Lung (tissue), 12 donors: ENCODE data around the gene CD58. TPM values are rescaled to one million over a fixed set of nuclear protein-coding genes. Genes with fewer than 3 reads are reported as not detected.
A peak's percentile ranks its signal among the peaks of the same experiment; 100 is the strongest.

ENCODE experiments used
- ATAC-seq: fragments of 200-7000 bp; cut with Tn5 transposase; one replicate; pipeline ENCODE4 v1.9.1; 2020; ENCODE audit warnings: moderate number of reproducible peaks; ENCODE audit not compliant: insufficient read depth, low FRiP score
- DNase-seq, 3 donors: peaks; one replicate each; pipeline ENCODE4 v3.0.0-alpha.2; 2013 to 2017
- H3K27ac ChIP-seq, 2 donors: one replicate each; pipeline ENCODE4 v1.5.1; 2013; ENCODE audit warnings: mild to moderate bottlenecking in 2 of 2, moderate library complexity in 2 of 2, control low read depth in 1 of 2, inconsistent platforms in 1 of 2, low read depth in 1 of 2, low read length in 1 of 2
- H3K27me3 ChIP-seq, 3 donors: one replicate each; pipeline ENCODE4 v1.5.1; 2013; ENCODE audit warnings: low read length in 2 of 3; ENCODE audit not compliant: control insufficient read depth in 3 of 3, insufficient read depth in 3 of 3
- H3K36me3 ChIP-seq, 4 donors: one replicate each; pipeline ENCODE4 v1.5.1; 2013; ENCODE audit warnings: low read length in 4 of 4, mild to moderate bottlenecking in 1 of 4, moderate library complexity in 1 of 4; ENCODE audit not compliant: control insufficient read depth in 4 of 4, insufficient read depth in 4 of 4
- H3K4me1 ChIP-seq, 5 donors: one replicate each; pipeline ENCODE4 v1.5.1; 2013; ENCODE audit warnings: low read length in 5 of 5, mild to moderate bottlenecking in 2 of 5, moderate library complexity in 1 of 5; ENCODE audit not compliant: control insufficient read depth in 5 of 5, insufficient read depth in 5 of 5
- H3K4me3 ChIP-seq: one replicate; pipeline ENCODE4 v1.5.1; 2013; ENCODE audit warnings: mild to moderate bottlenecking, control low read depth, moderate library complexity
- H3K9ac ChIP-seq, 2 donors: one replicate each; pipeline ENCODE4 v1.5.1; 2013; ENCODE audit warnings: low read length in 2 of 2, control low read depth in 1 of 2; ENCODE audit not compliant: insufficient read depth in 1 of 2
- H3K9me3 ChIP-seq, 4 donors: one replicate each; pipeline ENCODE4 v1.5.1; 2013; ENCODE audit warnings: low read length in 3 of 4, mild to moderate bottlenecking in 1 of 4, moderate library complexity in 1 of 4; ENCODE audit not compliant: control insufficient read depth in 4 of 4, insufficient read depth in 3 of 4
- CTCF ChIP-seq: IDR thresholded peaks from 2 replicates; pipeline ENCODE4 v1.5.1; 2012; ENCODE audit warnings: mild to moderate bottlenecking; ENCODE audit errors: control extremely low read depth, extremely low read depth
- WGBS, 2 donors: extraction: QIAGEN DNeasy Blood & Tissue Kit; methylation state at CpG; one replicate each; pipeline ENCODE4 v1.1.7; 2013; 5-methylcytosine and 5-hydroxymethylcytosine counted together
- polyA plus RNA-seq, 2 donors: library from polyadenylated mRNA; stranded (reverse); fragments of 200-250 nt; gene quantifications; one replicate each; pipeline ENCODE4 v1.2.1, GENCODE V29; 2013
- total RNA-seq, 2 donors: library from RNA; depleted of rRNA in 1 of 2; stranded (reverse); fragments of >200 nt in 1 of 2; gene quantifications; one replicate each; pipeline ENCODE4 v1.2.1, GENCODE V29; 2014 to 2021
- donor health status: control.
- donor health status: control.
- donor health status: Bipolar disorder and iron deficiency.
- donor health status: healthy.
- donor health status: DM: yes; HTN: yes; CAD: no.

CD58 gene
- total and polyA plus RNA-seq, 4 donors = 27.5 to 52.1 (median 28.7) TPM

GRCh38 chr1:116577759-116578314, 7.0 kb upstream of the CD58 start:
- no peak overlapping the region for H3K27ac ChIP-seq
- no peaks in the 10 kb centered on the region for H3K27me3 ChIP-seq
- WGBS, 2 donors = 67 to 71% methylated on average over 5 of the region's 5 CpGs
- no peak for TF ChIP-seq CTCF
- ATAC-seq (no peak), DNase-seq (no peak)
- H3K4me1 ChIP-seq = peaks cover 0 to 6% (median 0%) of the 10 kb centered on the region in 5 donors
- peaks cover 0 to 3% (median under 1%) of the 10 kb centered on the region in 4 donors for H3K36me3 ChIP-seq
- H3K9ac ChIP-seq = no peak overlapping the region
- no peaks in the 10 kb centered on the region for H3K9me3 ChIP-seq
- no peak overlapping the region for H3K4me3 ChIP-seq

- Histone ChIP-seq H3K27me3 (no peaks in the 10 kb centered on the region), H3K9me3 (no peaks in the 10 kb centered on the region), H3K4me3 (no peak overlapping the region), H3K27ac (no peak overlapping the region), H3K36me3 (peaks cover 0 to 3% (median 0%) of the 10 kb centered on the region in 4 donors), H3K9ac (peak overlapping the region in 1 of 2 donors; percentile 7), H3K4me1 (peaks cover 0 to 16% (median 3%) of the 10 kb centered on the region in 5 donors)
- 33 to 35% methylated on average over 11 of the region's 11 CpGs for WGBS, 2 donors
- TF ChIP-seq CTCF = peak; percentile 85
- ATAC-seq (no peak), DNase-seq (peak; percentile 69 to 86 (median 82))
Observed at GRCh38 chr1:116574581-116575291, 3.9 kb upstream of the CD58 start.

GRCh38 chr1:116573431-116574095, 2.7 kb upstream of the CD58 start:
- no peak for TF ChIP-seq CTCF
- DNase-seq (no peak), ATAC-seq (no peak)
- no peaks in the 10 kb centered on the region for H3K36me3 ChIP-seq
- no peak overlapping the region for H3K9ac ChIP-seq
- H3K9me3 ChIP-seq = no peaks in the 10 kb centered on the region
- H3K27ac ChIP-seq = no peak overlapping the region
- no peaks in the 10 kb centered on the region for H3K27me3 ChIP-seq
- H3K4me3 ChIP-seq = no peak overlapping the region
- WGBS, 2 donors = 85 to 87% methylated on average over 7 of the region's 7 CpGs
- peaks cover 0 to 18% (median 5%) of the 10 kb centered on the region in 5 donors for H3K4me1 ChIP-seq
